ENCODE data around the gene ROBO3. TPM values are rescaled to one million over a fixed set of nuclear protein-coding genes. Genes with fewer than 3 reads are reported as not detected.

ROBO3 gene
- total RNA-seq, 1 experiment from 2014 or later = 6.2 TPM

- no peak for TF ChIP-seq CTCF (IDR thresholded peaks at IDR 0.05; ENCODE audit: insufficient read depth in 1 of 2, low read depth in 1 of 2, low read length in 1 of 2, severe bottlenecking in 1 of 2, unreplicated experiment in 1 of 2)
- peaks cover 41% of the 10 kb centered on the region for H3K27me3 Mint-ChIP-seq (ENCODE audit: insufficient read depth, unreplicated experiment)
- no peak overlapping the region for H3K27ac Mint-ChIP-seq (ENCODE audit: unreplicated experiment)
- Histone ChIP-seq H3K36me3 (ENCODE audit: control insufficient read depth, insufficient read depth, low read length) (no peaks in the 10 kb centered on the region), H3K4me3 (ENCODE audit: low read depth, low read length) (peak overlapping the region; percentile 44), H3K9me3 (no peaks in the 10 kb centered on the region), H3K27me3 (replicated peaks; ENCODE audit: control insufficient read depth, insufficient read depth, low read length) (peaks cover 34% of the 10 kb centered on the region), H3K4me1 (peaks cover 9% of the 10 kb centered on the region; the same call in 1 of the 2 replicates)
- peak overlapping the region; percentile 70 for H3K4me3 Mint-ChIP-seq (ENCODE audit: unreplicated experiment)
- POLR2A ChIA-PET = no interaction called here
- no peaks in the 10 kb centered on the region for H3K36me3 Mint-ChIP-seq (ENCODE audit: insufficient read depth, unreplicated experiment)
- no peaks in the 10 kb centered on the region for H3K9me3 Mint-ChIP-seq (ENCODE audit: unreplicated experiment)
- BruUV-seq (replicated peaks) = no TSS peak
- H3K4me1 Mint-ChIP-seq (ENCODE audit: low read depth, unreplicated experiment) = peaks cover 6% of the 10 kb centered on the region
- CTCF ChIA-PET = interaction anchor here (0.6 to 4.4 kb wide), 5 partner anchors 26 to 1259 kb away, joined by 3 to 22 read pairs (median 4); partner anchors contain the start of gene ROBO3
- DNase-seq = no peak
- intact Hi-C loops (cut with micrococcal nuclease; ENCODE audit: unreplicated experiment) = no loop called here
These were observed 25.1 kb upstream of the ROBO3 start for GRCh38 chr11:124839972-124840621.

GRCh38 chr11:124840666-124841065 lies 24.6 kb upstream of the ROBO3 start:
- no peaks in the 10 kb centered on the region for H3K36me3 Mint-ChIP-seq (ENCODE audit: insufficient read depth, unreplicated experiment)
- H3K27ac Mint-ChIP-seq (ENCODE audit: unreplicated experiment) = no peak overlapping the region
- intact Hi-C loops (cut with micrococcal nuclease; ENCODE audit: unreplicated experiment) = no loop called here
- BruUV-seq (replicated peaks) = no TSS peak
- TF ChIP-seq CTCF (IDR thresholded peaks at IDR 0.05; ENCODE audit: insufficient read depth in 1 of 2, low read depth in 1 of 2, low read length in 1 of 2, severe bottlenecking in 1 of 2, unreplicated experiment in 1 of 2) = no peak
- Histone ChIP-seq H3K27me3 (replicated peaks; ENCODE audit: control insufficient read depth, insufficient read depth, low read length) (peaks cover 35% of the 10 kb centered on the region), H3K9me3 (no peaks in the 10 kb centered on the region), H3K4me1 (peaks cover 9% of the 10 kb centered on the region; the same call in 1 of the 2 replicates), H3K36me3 (ENCODE audit: control insufficient read depth, insufficient read depth, low read length) (no peaks in the 10 kb centered on the region), H3K4me3 (ENCODE audit: low read depth, low read length) (no peak overlapping the region)
- ChIA-PET CTCF (no interaction called here), POLR2A (no interaction called here)
- H3K9me3 Mint-ChIP-seq (ENCODE audit: unreplicated experiment) = no peaks in the 10 kb centered on the region
- peak overlapping the region; percentile 70 for H3K4me3 Mint-ChIP-seq (ENCODE audit: unreplicated experiment)
- peaks cover 6% of the 10 kb centered on the region for H3K4me1 Mint-ChIP-seq (ENCODE audit: low read depth, unreplicated experiment)
- DNase-seq = no peak
- H3K27me3 Mint-ChIP-seq (ENCODE audit: insufficient read depth, unreplicated experiment) = peaks cover 42% of the 10 kb centered on the region

- intact Hi-C loops (cut with micrococcal nuclease; ENCODE audit: unreplicated experiment) = no loop called here
- no peak overlapping the region for H3K4me3 Mint-ChIP-seq (ENCODE audit: unreplicated experiment)
- CTCF ChIA-PET = interaction anchor here (1.2 kb wide), 1 partner anchor 25 kb away, joined by 3 read pairs; no protein-coding TSS in a partner anchor
These were observed 24.0 kb upstream of the ROBO3 start for GRCh38 chr11:124841201-124841600.

More at GRCh38 chr11:124841201-124841600, 24.0 kb upstream of the ROBO3 start:
- TF ChIP-seq CTCF (IDR thresholded peaks at IDR 0.05; ENCODE audit: insufficient read depth in 1 of 2, low read depth in 1 of 2, low read length in 1 of 2, severe bottlenecking in 1 of 2, unreplicated experiment in 1 of 2) = no peak
- H3K9me3 Mint-ChIP-seq (ENCODE audit: unreplicated experiment) = no peaks in the 10 kb centered on the region
- Histone ChIP-seq H3K4me3 (ENCODE audit: low read depth, low read length) (no peak overlapping the region), H3K27me3 (replicated peaks; ENCODE audit: control insufficient read depth, insufficient read depth, low read length) (peaks cover 35% of the 10 kb centered on the region), H3K9me3 (no peaks in the 10 kb centered on the region), H3K36me3 (ENCODE audit: control insufficient read depth, insufficient read depth, low read length) (no peaks in the 10 kb centered on the region), H3K4me1 (peaks cover 5% of the 10 kb centered on the region; the same call in 1 of the 2 replicates)
- H3K27me3 Mint-ChIP-seq (ENCODE audit: insufficient read depth, unreplicated experiment) = peaks cover 48% of the 10 kb centered on the region
- peaks cover 3% of the 10 kb centered on the region for H3K4me1 Mint-ChIP-seq (ENCODE audit: low read depth, unreplicated experiment)
- no peak for DNase-seq
- no TSS peak for BruUV-seq (replicated peaks)
- no peak overlapping the region for H3K27ac Mint-ChIP-seq (ENCODE audit: unreplicated experiment)
- H3K36me3 Mint-ChIP-seq (ENCODE audit: insufficient read depth, unreplicated experiment) = no peaks in the 10 kb centered on the region
- POLR2A ChIA-PET = no interaction called here
